ENCODE results near the gene UBE2I.

DNA sequence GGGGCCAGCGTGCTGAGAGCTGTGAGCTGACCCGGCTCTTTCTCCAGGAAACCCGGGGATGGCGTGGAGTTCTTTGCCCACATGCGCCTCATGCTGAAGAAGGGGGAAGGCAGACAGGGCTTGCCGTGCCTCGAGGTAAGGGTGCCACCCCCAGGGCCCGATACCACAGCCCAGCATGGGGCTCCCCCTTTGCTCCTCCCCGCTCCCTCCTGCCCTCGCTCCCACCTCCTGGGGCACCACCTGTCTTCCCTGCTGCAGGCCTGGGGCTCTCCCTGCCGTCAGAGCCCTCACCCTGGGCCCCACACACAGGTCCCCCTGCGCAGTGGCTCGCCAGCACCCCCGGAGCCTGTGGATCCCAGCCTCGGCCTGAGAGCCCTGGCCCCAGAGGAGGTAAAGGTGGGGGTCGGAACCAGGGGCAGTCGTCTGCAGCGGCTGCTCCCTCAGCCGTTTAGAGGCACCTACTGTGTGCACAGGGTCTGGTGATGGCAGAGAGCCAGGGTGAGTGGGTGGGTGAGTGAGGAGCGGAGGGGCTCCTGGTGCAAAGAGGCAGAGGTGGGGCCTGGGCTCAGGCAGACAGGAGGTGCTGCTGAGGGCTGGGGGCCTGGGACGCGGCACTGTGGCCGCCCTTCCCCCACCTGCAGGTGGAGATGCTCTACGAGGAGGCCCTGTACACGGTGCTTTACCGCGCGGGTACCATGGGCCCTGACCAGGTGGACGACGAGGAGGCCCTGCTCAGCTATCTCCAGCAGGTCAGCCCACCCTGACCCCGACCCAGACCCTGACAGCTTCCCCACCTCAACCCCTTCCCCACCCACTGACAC, 29.6 kb downstream of the UBE2I start:
- no peak for TF ChIP-seq SUZ12 (IDR thresholded peaks at IDR 0.05; ENCODE audit: extremely low read depth, insufficient read depth, insufficient read length)
- no peak for TF ChIP-seq ZNF274 (IDR thresholded peaks at IDR 0.05; ENCODE audit: low read depth, low read length)
- TF ChIP-seq YY1 (IDR thresholded peaks at IDR 0.05; ENCODE audit: insufficient read depth, insufficient read length) = no peak
